Panc1 (cell line): ENCODE data around the gene TMEM235. TPM values are rescaled to one million over a fixed set of nuclear protein-coding genes. Genes with fewer than 3 reads are reported as not detected.

ENCODE experiments used
- ATAC-seq: fragments of 200-7000 bp; cut with Tn5 transposase; 2 replicates; pipeline ENCODE4 v1.9.1; 2020; ENCODE audit warnings: mild to moderate bottlenecking, moderate library complexity
- BruUV-seq: library from RNA; stranded (reverse); fragments of 400-500 nt; replicated peaks from 2 replicates; lab custom pipeline; 2021; lab: Mats Ljungman, UMichigan
- CTCF ChIA-PET: fragments of 300-600 bp; sonication (Branson Sonifier 250); formaldehyde crosslinking; loops from one replicate; lab custom pipeline; 2022; ENCODE audit warnings: antibody characterized with exemption; lab: Charles Lee
- POLR2A ChIA-PET: fragments of 300-600 bp; sonication (Branson Sonifier 250); formaldehyde crosslinking; loops from one replicate; lab custom pipeline; 2022; ENCODE audit warnings: antibody characterized with exemption; lab: Charles Lee
- DNase-seq: peaks from one replicate; pipeline ENCODE4 v3.0.0-alpha.2; 2010; ENCODE audit warnings: low read depth, low spot score
- H3K27ac ChIP-seq: 2 replicates; pipeline ENCODE4 v1.5.1; 2011; ENCODE audit warnings: mild to moderate bottlenecking, low read length, inconsistent platforms
- H3K27me3 ChIP-seq: fragments of 200-500 bp; sonication (Bioruptor generic); 2 replicates; pipeline ENCODE4 v1.6.0; 2014; ENCODE audit warnings: low read length, inconsistent platforms; ENCODE audit not compliant: control insufficient read depth, insufficient read depth
- H3K36me3 ChIP-seq: fragments of 200-500 bp; sonication (Bioruptor generic); 2 replicates; pipeline ENCODE4 v1.5.1; 2014; ENCODE audit warnings: inconsistent platforms, mild to moderate bottlenecking, low read length, moderate library complexity; ENCODE audit not compliant: control insufficient read depth, insufficient read depth
- H3K4me1 ChIP-seq: 2 replicates; pipeline ENCODE4 v1.5.1; 2011; ENCODE audit warnings: inconsistent platforms, mild to moderate bottlenecking, low read length, moderate library complexity; ENCODE audit not compliant: control insufficient read depth, insufficient read depth
- H3K4me3 ChIP-seq, 2 experiments: 2 replicates each; pipeline ENCODE4 v1.5.1; 2011 to 2012; ENCODE audit warnings: low read depth in 2 of 2, low read length in 2 of 2, mild to moderate bottlenecking in 2 of 2, inconsistent platforms in 1 of 2, moderate library complexity in 1 of 2
- H3K9me3 ChIP-seq: fragments of 200-500 bp; sonication (Bioruptor generic); 2 replicates; pipeline ENCODE4 v1.5.1; 2014; ENCODE audit warnings: low read depth, mild to moderate bottlenecking, inconsistent platforms, low read length, moderate library complexity; ENCODE audit not compliant: control insufficient read depth, insufficient read depth
- CTCF ChIP-seq: fragments of 450-650 bp; IDR thresholded peaks from 2 replicates; pipeline ENCODE4 v1.5.1; 2017; ENCODE audit warnings: mild to moderate bottlenecking
- POLR2AphosphoS5 ChIP-seq: IDR thresholded peaks from 2 replicates; pipeline ENCODE4 v1.6.1; 2012; ENCODE audit warnings: mild to moderate bottlenecking, low read depth, low read length, moderate library complexity
- REST ChIP-seq, 2 experiments: IDR thresholded peaks; 2 replicates each; pipeline ENCODE4 v1.6.1; 2011 to 2012; ENCODE audit warnings: low read depth in 2 of 2, control low read depth in 1 of 2, low read length in 1 of 2, mild to moderate bottlenecking in 1 of 2, moderate library complexity in 1 of 2; ENCODE audit not compliant: insufficient read depth in 1 of 2
- SIN3A ChIP-seq: IDR thresholded peaks from 2 replicates; pipeline ENCODE4 v1.6.1; 2012; ENCODE audit warnings: low read depth, mild to moderate bottlenecking, low read length, moderate library complexity, borderline replicate concordance; ENCODE audit not compliant: insufficient read depth
- TCF7L2 ChIP-seq: IDR thresholded peaks from 2 replicates; pipeline ENCODE4 v1.6.1; 2011; ENCODE audit warnings: mild to moderate bottlenecking, low read depth, low read length, inconsistent platforms
- in situ Hi-C: cut with HindIII; loops from 2 replicates; pipeline ENCODE4 v1.10.0; 2016; ENCODE audit warnings: low sequenced_read_pairs, low pct_unique_long_range_greater_than_20kb
- intact Hi-C: fragments of 100-400 bp; cut with micrococcal nuclease; formaldehyde crosslinking; loops from one replicate; pipeline ENCODE4 v1.10.0; 2022; ENCODE audit not compliant: unreplicated experiment
- total RNA-seq: library from RNA; stranded (reverse); gene quantifications from one replicate; pipeline ENCODE4 v1.2.1, GENCODE V29; 2021; ENCODE audit not compliant: unreplicated experiment

TMEM235 gene
- total RNA-seq, 1 experiment from 2014 or later = not detected

- Histone ChIP-seq H3K27ac (no peak overlapping the region), H3K4me1 (no peaks in the 10 kb centered on the region), H3K27me3 (no peaks in the 10 kb centered on the region), H3K4me3 (no peak overlapping the region), H3K9me3 (no peaks in the 10 kb centered on the region), H3K36me3 (no peaks in the 10 kb centered on the region)
- no peak for ATAC-seq
- no TSS peak for BruUV-seq
- TF ChIP-seq TCF7L2 = no peak
- no peak for TF ChIP-seq SIN3A
- TF ChIP-seq POLR2AphosphoS5 = no peak
- TF ChIP-seq REST (IDR thresholded peaks at IDR 0.05; ENCODE audit: insufficient read depth in 1 of 2, low read depth in 2 of 2, low read length in 1 of 2) = no peak
- no peak for TF ChIP-seq CTCF
- intact Hi-C loops = no loop called here
- in situ Hi-C loops = no loop called here
- no peak for DNase-seq
- POLR2A ChIA-PET = interaction anchor here (0.6 kb wide), 1 partner anchor 36 kb away, joined by 17 read pairs; no protein-coding TSS in a partner anchor
- CTCF ChIA-PET = no interaction called here
These were observed 7.5 kb downstream of the TMEM235 start for GRCh38 chr17:78238823-78239488.

GRCh38 chr17:78239489-78239931, 8.1 kb downstream of the TMEM235 start:
- BruUV-seq = no TSS peak
- DNase-seq (no peak), ATAC-seq (no peak)
- POLR2A ChIA-PET = no interaction called here
- Histone ChIP-seq H3K4me1 (no peaks in the 10 kb centered on the region), H3K36me3 (no peaks in the 10 kb centered on the region), H3K27ac (no peak overlapping the region), H3K27me3 (no peaks in the 10 kb centered on the region), H3K9me3 (no peaks in the 10 kb centered on the region), H3K4me3 (no peak overlapping the region)
- no peak for TF ChIP-seq TCF7L2
- no peak for TF ChIP-seq REST (IDR thresholded peaks at IDR 0.05; ENCODE audit: insufficient read depth in 1 of 2, low read depth in 2 of 2, low read length in 1 of 2)
- TF ChIP-seq SIN3A = no peak
- no peak for TF ChIP-seq CTCF
- no peak for TF ChIP-seq POLR2AphosphoS5
- in situ Hi-C loops = no loop called here
- CTCF ChIA-PET = no interaction called here
- intact Hi-C loops = no loop called here
